ENCODE data around the gene MRPL49. TPM values are rescaled to one million over a fixed set of nuclear protein-coding genes. Genes with fewer than 3 reads are reported as not detected.

The MRPL49 gene
- total and polyA plus RNA-seq, 2 experiments from 2014 or later: 46.8 to 57.6 TPM

DNA sequence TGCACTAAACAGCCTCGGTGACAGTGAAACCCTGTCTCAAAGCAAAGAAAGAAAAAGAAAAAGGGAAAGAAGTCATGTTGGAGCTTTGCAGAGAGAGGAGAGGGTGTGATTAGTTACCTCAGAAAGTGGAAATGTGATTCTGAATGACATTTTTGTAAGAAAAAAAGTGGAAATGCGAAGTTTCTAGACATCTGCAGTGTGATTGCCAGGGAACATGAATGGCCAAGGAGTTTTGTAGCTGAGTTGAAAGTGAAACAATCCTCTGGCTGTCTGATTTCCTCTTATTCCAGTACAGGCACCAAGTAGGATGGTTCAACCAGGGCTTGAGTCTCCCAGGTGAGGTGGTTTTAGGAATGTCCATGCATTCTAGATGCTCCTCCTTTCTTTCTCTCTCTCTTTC is 30.0 kb downstream of the MRPL49 start:
- Histone ChIP-seq H3K79me2 (no peaks in the 10 kb centered on the region), H3K27ac (no peak overlapping the region), H3K36me3 (replicated peaks; ENCODE audit: insufficient read depth, low read depth) (no peaks in the 10 kb centered on the region), H4K20me1 (ENCODE audit: insufficient read depth, poor library complexity, severe bottlenecking) (no peaks in the 10 kb centered on the region), H3K4me1 (ENCODE audit: insufficient read depth) (peaks cover 8% of the 10 kb centered on the region), H2AFZ (no peak overlapping the region), H3K27me3 (no peaks in the 10 kb centered on the region), H3K4me2 (no peak overlapping the region), H3K9me2 (replicated peaks; ENCODE audit: insufficient read depth) (no peaks in the 10 kb centered on the region), H3K4me3 (no peak overlapping the region), H3K9me3 (ENCODE audit: low read depth) (no peaks in the 10 kb centered on the region)
- WGBS (ENCODE audit: low lambda C conversion rate, missing lambda C conversion rate): 92% methylated on average over 2 of the region's 2 CpGs
- TF ChIP-seq, protein P1, sequence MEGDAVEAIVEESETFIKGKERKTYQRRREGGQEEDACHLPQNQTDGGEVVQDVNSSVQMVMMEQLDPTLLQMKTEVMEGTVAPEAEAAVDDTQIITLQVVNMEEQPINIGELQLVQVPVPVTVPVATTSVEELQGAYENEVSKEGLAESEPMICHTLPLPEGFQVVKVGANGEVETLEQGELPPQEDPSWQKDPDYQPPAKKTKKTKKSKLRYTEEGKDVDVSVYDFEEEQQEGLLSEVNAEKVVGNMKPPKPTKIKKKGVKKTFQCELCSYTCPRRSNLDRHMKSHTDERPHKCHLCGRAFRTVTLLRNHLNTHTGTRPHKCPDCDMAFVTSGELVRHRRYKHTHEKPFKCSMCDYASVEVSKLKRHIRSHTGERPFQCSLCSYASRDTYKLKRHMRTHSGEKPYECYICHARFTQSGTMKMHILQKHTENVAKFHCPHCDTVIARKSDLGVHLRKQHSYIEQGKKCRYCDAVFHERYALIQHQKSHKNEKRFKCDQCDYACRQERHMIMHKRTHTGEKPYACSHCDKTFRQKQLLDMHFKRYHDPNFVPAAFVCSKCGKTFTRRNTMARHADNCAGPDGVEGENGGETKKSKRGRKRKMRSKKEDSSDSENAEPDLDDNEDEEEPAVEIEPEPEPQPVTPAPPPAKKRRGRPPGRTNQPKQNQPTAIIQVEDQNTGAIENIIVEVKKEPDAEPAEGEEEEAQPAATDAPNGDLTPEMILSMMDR (IDR thresholded peaks at IDR 0.05; ENCODE audit: poor library complexity): no peak
- no peak for TF ChIP-seq EZH2phosphoT487 (IDR thresholded peaks at IDR 0.05; ENCODE audit: low read depth, severe bottlenecking, unreplicated experiment)
- no peak for TF ChIP-seq EZH2 (IDR thresholded peaks at IDR 0.05; ENCODE audit: borderline replicate concordance)
- no peak for DNase-seq (ENCODE audit: low spot score)

DNA sequence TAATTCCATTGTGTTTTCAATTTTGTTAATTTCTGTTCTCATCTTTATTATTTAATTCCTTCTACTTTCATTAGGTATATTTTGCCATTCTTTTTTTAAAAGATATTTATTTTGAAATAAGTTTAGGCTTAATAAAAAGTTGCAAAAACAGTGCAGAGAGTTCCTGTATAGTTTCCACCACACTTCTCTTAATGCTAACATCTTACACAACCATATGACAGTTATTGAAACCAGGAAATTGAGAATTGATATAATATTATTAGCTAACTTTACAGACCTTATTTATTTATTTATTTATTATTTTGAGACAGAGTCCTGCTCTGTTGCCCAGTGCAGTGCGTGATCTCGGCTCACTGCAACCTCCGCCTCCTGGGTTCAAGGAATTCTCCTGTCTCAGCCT is 34.1 kb downstream of the MRPL49 start:
- TF ChIP-seq, protein P1 (IDR thresholded peaks at IDR 0.05; ENCODE audit: poor library complexity): no peak
- no peak for TF ChIP-seq EZH2phosphoT487 (IDR thresholded peaks at IDR 0.05; ENCODE audit: low read depth, severe bottlenecking, unreplicated experiment)
- no peak for TF ChIP-seq EZH2 (IDR thresholded peaks at IDR 0.05; ENCODE audit: borderline replicate concordance)
- H3K9me2 ChIP-seq (replicated peaks; ENCODE audit: insufficient read depth): no peaks in the 10 kb centered on the region
- no peaks in the 10 kb centered on the region for H3K27me3 ChIP-seq
- no peak for DNase-seq (ENCODE audit: low spot score)
- no peaks in the 10 kb centered on the region for H3K9me3 ChIP-seq (ENCODE audit: low read depth)
- H3K36me3 ChIP-seq (replicated peaks; ENCODE audit: insufficient read depth, low read depth): no peaks in the 10 kb centered on the region
- H3K27ac ChIP-seq: no peak overlapping the region
- WGBS (ENCODE audit: low lambda C conversion rate, missing lambda C conversion rate): 91% methylated on average over 3 of the region's 3 CpGs
- H3K4me2 ChIP-seq: no peak overlapping the region
- H3K4me3 ChIP-seq: no peak overlapping the region
- no peaks in the 10 kb centered on the region for H4K20me1 ChIP-seq (ENCODE audit: insufficient read depth, poor library complexity, severe bottlenecking)
- H3K4me1 ChIP-seq (ENCODE audit: insufficient read depth): no peaks in the 10 kb centered on the region
- no peaks in the 10 kb centered on the region for H3K79me2 ChIP-seq
- H2AFZ ChIP-seq: no peak overlapping the region

DNA sequence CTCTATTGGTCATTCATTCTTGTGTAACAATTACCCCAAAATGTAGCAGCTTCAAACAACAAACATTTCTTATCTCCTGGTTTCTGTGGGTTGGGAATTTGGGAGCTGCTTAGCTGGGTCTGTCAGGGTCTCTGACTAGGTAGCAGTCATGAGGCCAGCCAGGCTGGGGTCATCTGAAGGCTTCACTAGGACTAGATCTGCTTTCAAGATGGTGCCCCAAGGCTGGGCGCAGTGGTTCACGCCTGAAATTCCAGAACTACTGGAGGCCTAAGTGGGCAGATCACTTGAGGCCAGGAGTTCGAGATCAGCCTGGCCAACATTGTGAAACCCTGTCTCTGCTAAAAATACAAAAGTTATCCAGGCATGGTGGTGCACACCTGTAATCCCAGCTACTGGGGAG is 34.8 kb downstream of the MRPL49 start:
- H3K4me2 ChIP-seq: no peak overlapping the region
- no peak overlapping the region for H3K27ac ChIP-seq
- H3K79me2 ChIP-seq: no peaks in the 10 kb centered on the region
- TF ChIP-seq, protein P1 (IDR thresholded peaks at IDR 0.05; ENCODE audit: poor library complexity): no peak
- TF ChIP-seq EZH2 (IDR thresholded peaks at IDR 0.05; ENCODE audit: borderline replicate concordance) (no peak), EZH2phosphoT487 (IDR thresholded peaks at IDR 0.05; ENCODE audit: low read depth, severe bottlenecking, unreplicated experiment) (no peak)
- no peaks in the 10 kb centered on the region for H3K9me2 ChIP-seq (replicated peaks; ENCODE audit: insufficient read depth)
- H3K27me3 ChIP-seq: no peaks in the 10 kb centered on the region
- no peaks in the 10 kb centered on the region for H3K36me3 ChIP-seq (replicated peaks; ENCODE audit: insufficient read depth, low read depth)
- H4K20me1 ChIP-seq (ENCODE audit: insufficient read depth, poor library complexity, severe bottlenecking): no peaks in the 10 kb centered on the region
- H3K4me3 ChIP-seq: no peak overlapping the region
- no peaks in the 10 kb centered on the region for H3K9me3 ChIP-seq (ENCODE audit: low read depth)
- no peak for DNase-seq (ENCODE audit: low spot score)
- WGBS (ENCODE audit: low lambda C conversion rate, missing lambda C conversion rate): 98% methylated on average over 3 of the region's 3 CpGs
- no peak overlapping the region for H2AFZ ChIP-seq
- no peaks in the 10 kb centered on the region for H3K4me1 ChIP-seq (ENCODE audit: insufficient read depth)

DNA sequence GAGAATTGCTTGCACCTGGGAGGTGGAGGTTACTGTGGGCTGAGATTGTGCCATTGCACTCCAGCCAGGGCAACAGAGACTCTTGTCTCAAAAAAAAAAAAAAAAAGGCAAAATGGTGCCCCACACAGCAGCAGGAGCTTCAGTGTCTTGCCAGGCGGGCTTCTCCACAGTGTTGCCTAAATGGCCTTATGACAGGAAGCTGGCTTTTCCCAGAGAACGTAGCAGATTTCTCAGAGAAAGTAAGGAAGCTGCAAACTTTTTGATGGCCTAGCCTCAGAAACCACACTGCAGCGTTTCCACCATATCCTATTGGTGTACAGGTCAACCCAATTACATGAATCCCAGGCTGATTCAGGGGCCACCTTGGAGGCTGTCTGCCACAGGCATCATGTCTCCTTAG is 35.2 kb downstream of the MRPL49 start:
- H3K36me3 ChIP-seq (replicated peaks; ENCODE audit: insufficient read depth, low read depth): no peaks in the 10 kb centered on the region
- H3K79me2 ChIP-seq: no peaks in the 10 kb centered on the region
- H3K9me2 ChIP-seq (replicated peaks; ENCODE audit: insufficient read depth): no peaks in the 10 kb centered on the region
- TF ChIP-seq, protein P1 (IDR thresholded peaks at IDR 0.05; ENCODE audit: poor library complexity): no peak
- TF ChIP-seq EZH2 (IDR thresholded peaks at IDR 0.05; ENCODE audit: borderline replicate concordance) (no peak), EZH2phosphoT487 (IDR thresholded peaks at IDR 0.05; ENCODE audit: low read depth, severe bottlenecking, unreplicated experiment) (no peak)
- no peak overlapping the region for H2AFZ ChIP-seq
- no peak overlapping the region for H3K4me3 ChIP-seq
- H3K27me3 ChIP-seq: no peaks in the 10 kb centered on the region
- H4K20me1 ChIP-seq (ENCODE audit: insufficient read depth, poor library complexity, severe bottlenecking): no peaks in the 10 kb centered on the region
- no peak for DNase-seq (ENCODE audit: low spot score)
- no peak overlapping the region for H3K27ac ChIP-seq
- 84% methylated on average over 3 of the region's 3 CpGs for whole genome bisulfite sequencing (ENCODE audit: low lambda C conversion rate, missing lambda C conversion rate)
- no peaks in the 10 kb centered on the region for H3K4me1 ChIP-seq (ENCODE audit: insufficient read depth)
- H3K4me2 ChIP-seq: no peak overlapping the region
- no peaks in the 10 kb centered on the region for H3K9me3 ChIP-seq (ENCODE audit: low read depth)
